Measurements from ENCODE around the gene LGALS9B.
"Not testable (repeated sequence)": the region's sequence is repeated elsewhere in the genome, so short reads cannot be mapped to it uniquely, and the experiment has no call there.

Gene LGALS9B

DNA sequence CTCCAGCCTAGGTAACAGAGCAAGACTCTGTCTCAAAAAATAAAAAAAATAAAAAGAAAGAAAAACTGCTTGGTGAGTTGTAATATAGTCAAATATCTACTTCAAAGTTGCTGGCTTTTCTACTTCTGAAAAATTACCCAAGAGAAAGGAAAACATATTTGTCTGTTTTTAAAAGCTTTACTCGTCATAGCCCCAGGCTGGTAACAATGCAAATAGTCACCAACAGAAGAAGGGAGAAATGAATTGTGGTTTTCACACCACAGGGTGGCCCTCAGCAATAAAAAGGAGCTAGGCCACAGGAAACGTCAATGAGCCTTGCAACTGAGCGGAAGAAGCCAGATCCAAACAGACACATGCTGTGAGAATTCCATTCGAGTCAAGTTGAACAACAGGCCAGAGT, 1.8 kb upstream of the LGALS9B start:
- H3K36me3 ChIP-seq (ENCODE audit: control insufficient read depth in 4 of 4, insufficient read depth in 4 of 4, low read length in 3 of 4); CTCF ChIA-PET; H3K27me3 ChIP-seq (replicated peaks in 2 of 5; ENCODE audit: control insufficient read depth in 4 of 5, insufficient read depth in 5 of 5, low read length in 4 of 5); POLR2A ChIA-PET; H3K27ac ChIP-seq (ENCODE audit: insufficient read depth in 1 of 2, low read depth in 1 of 2, low read length in 2 of 2, poor library complexity in 1 of 2, severe bottlenecking in 2 of 2); H3K4me3 ChIP-seq (ENCODE audit: control insufficient read depth in 1 of 7, extremely low read depth in 1 of 7, insufficient read depth in 4 of 7, low read depth in 2 of 7, low read length in 6 of 7); DNase-seq; H3K4me1 ChIP-seq (ENCODE audit: control extremely low read depth in 1 of 4, control insufficient read depth in 4 of 4, insufficient read depth in 4 of 4, low read length in 3 of 4); H3K9me3 ChIP-seq (ENCODE audit: control extremely low read depth in 1 of 5, control insufficient read depth in 4 of 5, insufficient read depth in 2 of 5, low read depth in 1 of 5, low read length in 4 of 5): not testable (repeated sequence)
- WGBS (ENCODE audit: insufficient coverage): no CpG with 5 or more reads among the region's 4 CpGs

DNA sequence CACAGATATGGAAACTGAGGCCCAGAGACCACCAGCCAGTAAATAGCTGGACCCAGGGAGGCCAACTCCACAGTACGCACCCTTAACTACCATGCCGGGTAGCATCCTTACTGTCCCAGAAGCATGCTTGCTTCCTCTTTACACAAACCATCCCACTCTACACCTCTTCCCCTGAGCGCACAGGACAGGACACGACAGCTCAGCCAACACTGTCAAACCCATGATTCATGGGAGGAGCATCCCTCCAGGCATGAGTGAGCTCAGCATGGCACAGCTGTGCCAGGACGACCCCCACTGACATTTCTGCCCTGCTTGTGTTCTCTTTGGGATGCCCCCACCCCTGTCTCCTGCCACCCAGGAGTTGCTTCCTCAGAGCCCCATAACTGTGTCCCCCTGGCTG, 340 bp downstream of the LGALS9B start:
- DNase-seq: peak; percentile 19 to 79 (median 71)
- H3K36me3 ChIP-seq (ENCODE audit: control insufficient read depth in 4 of 4, insufficient read depth in 4 of 4, low read length in 3 of 4); POLR2A ChIA-PET; H3K9me3 ChIP-seq (ENCODE audit: control extremely low read depth in 1 of 5, control insufficient read depth in 4 of 5, insufficient read depth in 2 of 5, low read depth in 1 of 5, low read length in 4 of 5); H3K27ac ChIP-seq (ENCODE audit: insufficient read depth in 1 of 2, low read depth in 1 of 2, low read length in 2 of 2, poor library complexity in 1 of 2, severe bottlenecking in 2 of 2); H3K4me1 ChIP-seq (ENCODE audit: control extremely low read depth in 1 of 4, control insufficient read depth in 4 of 4, insufficient read depth in 4 of 4, low read length in 3 of 4); CTCF ChIA-PET; H3K27me3 ChIP-seq (replicated peaks in 2 of 5; ENCODE audit: control insufficient read depth in 4 of 5, insufficient read depth in 5 of 5, low read length in 4 of 5): not testable (repeated sequence)
- peak overlapping the region in 1 of 7 experiments; percentile 25 for H3K4me3 ChIP-seq (ENCODE audit: control insufficient read depth in 1 of 7, extremely low read depth in 1 of 7, insufficient read depth in 4 of 7, low read depth in 2 of 7, low read length in 6 of 7)
- 17% methylated on average over 2 of the region's 5 CpGs for WGBS (ENCODE audit: insufficient coverage)

DNA sequence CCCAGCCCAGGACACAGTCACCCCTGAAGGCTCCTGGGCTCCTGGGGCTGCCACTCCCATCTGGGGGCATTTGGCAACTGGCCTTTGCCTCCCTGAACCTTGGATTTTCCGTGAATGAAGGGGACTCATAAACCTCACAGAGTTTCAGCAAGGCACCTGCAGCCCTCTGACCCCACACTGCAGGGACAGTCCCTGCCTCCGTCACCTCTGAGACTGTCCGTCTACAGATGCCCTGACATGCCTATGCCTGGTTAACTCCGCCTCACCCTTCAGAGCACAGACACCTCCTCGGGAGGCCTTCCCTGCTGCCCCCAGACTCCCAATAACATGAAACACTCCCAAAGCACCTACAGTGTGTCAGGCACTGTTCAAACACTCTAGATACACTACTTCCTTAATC, 786 bp downstream of the LGALS9B start:
- H3K4me3 ChIP-seq (ENCODE audit: control insufficient read depth in 1 of 7, extremely low read depth in 1 of 7, insufficient read depth in 4 of 7, low read depth in 2 of 7, low read length in 6 of 7); H3K4me1 ChIP-seq (ENCODE audit: control extremely low read depth in 1 of 4, control insufficient read depth in 4 of 4, insufficient read depth in 4 of 4, low read length in 3 of 4); CTCF ChIA-PET; POLR2A ChIA-PET; H3K27me3 ChIP-seq (replicated peaks in 2 of 5; ENCODE audit: control insufficient read depth in 4 of 5, insufficient read depth in 5 of 5, low read length in 4 of 5); H3K36me3 ChIP-seq (ENCODE audit: control insufficient read depth in 4 of 4, insufficient read depth in 4 of 4, low read length in 3 of 4); DNase-seq; H3K9me3 ChIP-seq (ENCODE audit: control extremely low read depth in 1 of 5, control insufficient read depth in 4 of 5, insufficient read depth in 2 of 5, low read depth in 1 of 5, low read length in 4 of 5); H3K27ac ChIP-seq (ENCODE audit: insufficient read depth in 1 of 2, low read depth in 1 of 2, low read length in 2 of 2, poor library complexity in 1 of 2, severe bottlenecking in 2 of 2): not testable (repeated sequence)
- no CpG with 5 or more reads among the region's 5 CpGs for WGBS (ENCODE audit: insufficient coverage)

DNA sequence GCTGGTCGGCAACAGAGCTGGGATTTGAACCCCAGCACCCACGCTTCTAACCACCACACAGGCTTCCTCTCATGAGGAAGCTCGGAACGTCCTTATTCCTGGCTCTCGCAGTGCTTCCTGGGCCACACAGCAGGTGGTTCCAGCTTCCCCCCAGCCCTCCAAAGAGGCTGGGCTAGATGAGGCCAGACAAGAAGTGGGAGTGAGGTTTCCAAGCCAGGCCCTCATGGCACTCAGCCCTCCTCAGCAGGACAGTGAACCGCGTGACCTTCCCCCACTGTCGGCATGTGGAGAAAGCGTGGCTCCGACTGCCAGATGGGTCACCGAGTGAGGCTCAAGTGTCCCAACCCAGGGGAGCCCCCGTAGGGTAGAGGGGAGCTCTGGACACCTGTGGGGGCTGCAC, 1.8 kb downstream of the LGALS9B start:
- POLR2A ChIA-PET; DNase-seq; H3K4me3 ChIP-seq (ENCODE audit: control insufficient read depth in 1 of 7, extremely low read depth in 1 of 7, insufficient read depth in 4 of 7, low read depth in 2 of 7, low read length in 6 of 7); H3K4me1 ChIP-seq (ENCODE audit: control extremely low read depth in 1 of 4, control insufficient read depth in 4 of 4, insufficient read depth in 4 of 4, low read length in 3 of 4); CTCF ChIA-PET; H3K9me3 ChIP-seq (ENCODE audit: control extremely low read depth in 1 of 5, control insufficient read depth in 4 of 5, insufficient read depth in 2 of 5, low read depth in 1 of 5, low read length in 4 of 5); H3K36me3 ChIP-seq (ENCODE audit: control insufficient read depth in 4 of 4, insufficient read depth in 4 of 4, low read length in 3 of 4); H3K27me3 ChIP-seq (replicated peaks in 2 of 5; ENCODE audit: control insufficient read depth in 4 of 5, insufficient read depth in 5 of 5, low read length in 4 of 5); H3K27ac ChIP-seq (ENCODE audit: insufficient read depth in 1 of 2, low read depth in 1 of 2, low read length in 2 of 2, poor library complexity in 1 of 2, severe bottlenecking in 2 of 2): not testable (repeated sequence)
- no CpG with 5 or more reads among the region's 12 CpGs for WGBS (ENCODE audit: insufficient coverage)

DNA sequence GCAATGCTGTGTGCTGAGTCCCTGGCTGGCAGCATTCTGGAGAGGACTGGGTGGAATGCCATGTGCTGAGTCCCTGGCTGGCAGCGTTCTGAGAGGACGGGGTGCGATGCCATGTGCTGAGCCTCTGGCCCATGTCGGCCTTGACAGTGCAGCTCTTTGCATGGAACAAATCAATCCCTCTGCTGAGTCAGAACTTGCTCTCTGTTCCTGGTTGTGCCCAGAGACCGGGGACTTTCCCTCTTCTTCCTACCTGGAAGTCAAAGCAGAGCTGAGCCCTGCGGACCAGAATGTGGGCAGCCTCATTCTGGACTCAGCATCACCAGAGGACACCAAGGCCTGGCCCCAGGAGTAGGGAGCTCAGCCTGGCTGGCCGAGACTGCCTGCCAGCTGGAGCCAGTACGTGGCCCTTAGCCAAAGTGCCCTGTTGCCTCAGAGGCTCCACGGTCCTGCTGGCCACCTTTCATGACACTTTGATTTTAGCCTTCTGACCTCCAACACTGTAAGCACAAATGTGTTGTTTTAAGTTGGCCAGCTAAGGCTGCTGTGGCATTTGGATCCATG, 2.4 kb downstream of the LGALS9B start:
- CTCF ChIA-PET; H3K27me3 ChIP-seq (replicated peaks in 2 of 5; ENCODE audit: control insufficient read depth in 4 of 5, insufficient read depth in 5 of 5, low read length in 4 of 5); H3K27ac ChIP-seq (ENCODE audit: insufficient read depth in 1 of 2, low read depth in 1 of 2, low read length in 2 of 2, poor library complexity in 1 of 2, severe bottlenecking in 2 of 2); H3K4me1 ChIP-seq (ENCODE audit: control extremely low read depth in 1 of 4, control insufficient read depth in 4 of 4, insufficient read depth in 4 of 4, low read length in 3 of 4); H3K4me3 ChIP-seq (ENCODE audit: control insufficient read depth in 1 of 7, extremely low read depth in 1 of 7, insufficient read depth in 4 of 7, low read depth in 2 of 7, low read length in 6 of 7); H3K36me3 ChIP-seq (ENCODE audit: control insufficient read depth in 4 of 4, insufficient read depth in 4 of 4, low read length in 3 of 4); H3K9me3 ChIP-seq (ENCODE audit: control extremely low read depth in 1 of 5, control insufficient read depth in 4 of 5, insufficient read depth in 2 of 5, low read depth in 1 of 5, low read length in 4 of 5); POLR2A ChIA-PET; DNase-seq: not testable (repeated sequence)
- WGBS (ENCODE audit: insufficient coverage): no CpG with 5 or more reads among the region's 9 CpGs

DNA sequence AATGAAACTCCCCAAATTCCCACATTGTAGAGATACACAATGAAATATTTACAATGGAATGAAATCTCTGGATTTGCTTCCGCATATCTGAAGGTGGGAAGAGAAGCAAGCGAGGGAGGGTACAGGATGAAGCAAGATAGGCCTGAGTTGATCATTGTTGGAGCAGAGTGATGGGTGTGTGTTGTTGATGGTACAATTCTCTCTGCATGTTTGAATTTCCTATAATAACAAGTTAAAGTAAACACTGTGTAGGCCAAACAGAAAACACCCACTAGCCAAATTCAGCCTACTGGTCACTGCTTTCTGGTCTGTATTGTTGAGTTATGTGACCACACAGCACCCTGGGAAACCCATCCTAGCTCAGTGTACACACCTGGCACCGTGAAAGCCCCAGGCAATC, 5.2 kb downstream of the LGALS9B start:
- DNase-seq; H3K36me3 ChIP-seq (ENCODE audit: control insufficient read depth in 4 of 4, insufficient read depth in 4 of 4, low read length in 3 of 4); POLR2A ChIA-PET; H3K4me3 ChIP-seq (ENCODE audit: control insufficient read depth in 1 of 7, extremely low read depth in 1 of 7, insufficient read depth in 4 of 7, low read depth in 2 of 7, low read length in 6 of 7); H3K9me3 ChIP-seq (ENCODE audit: control extremely low read depth in 1 of 5, control insufficient read depth in 4 of 5, insufficient read depth in 2 of 5, low read depth in 1 of 5, low read length in 4 of 5); H3K4me1 ChIP-seq (ENCODE audit: control extremely low read depth in 1 of 4, control insufficient read depth in 4 of 4, insufficient read depth in 4 of 4, low read length in 3 of 4); CTCF ChIA-PET; H3K27ac ChIP-seq (ENCODE audit: insufficient read depth in 1 of 2, low read depth in 1 of 2, low read length in 2 of 2, poor library complexity in 1 of 2, severe bottlenecking in 2 of 2); H3K27me3 ChIP-seq (replicated peaks in 2 of 5; ENCODE audit: control insufficient read depth in 4 of 5, insufficient read depth in 5 of 5, low read length in 4 of 5): not testable (repeated sequence)
- no CpG with 5 or more reads among the region's 3 CpGs for WGBS (ENCODE audit: insufficient coverage)

DNA sequence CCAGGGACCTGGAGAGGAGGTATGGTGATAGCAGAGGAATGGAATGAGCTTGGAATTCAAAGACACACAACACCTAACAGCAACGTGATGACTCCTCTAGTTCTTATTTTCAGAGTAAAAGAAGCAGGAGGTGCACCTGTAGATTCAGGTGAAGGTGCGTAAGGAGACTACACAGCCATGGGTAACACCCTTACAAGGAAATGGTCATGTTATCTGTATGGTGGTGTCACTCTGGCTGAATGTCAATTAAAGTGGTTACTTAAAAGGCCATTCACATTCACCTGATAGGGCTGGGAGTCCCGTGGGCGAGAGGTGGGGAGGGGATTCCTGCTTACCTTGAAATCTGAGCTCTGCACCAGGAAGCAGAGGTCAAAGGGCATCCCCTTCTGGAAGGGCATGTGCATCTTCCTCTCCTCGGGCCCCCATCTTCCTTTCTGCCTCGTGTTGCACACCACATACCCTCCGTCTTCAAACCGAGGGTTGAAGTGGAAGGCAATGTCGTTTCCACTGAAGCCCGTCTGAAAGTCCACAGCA, 9.4 kb downstream of the LGALS9B start:
- H3K4me1 ChIP-seq (ENCODE audit: control extremely low read depth in 1 of 4, control insufficient read depth in 4 of 4, insufficient read depth in 4 of 4, low read length in 3 of 4); H3K27ac ChIP-seq (ENCODE audit: insufficient read depth in 1 of 2, low read depth in 1 of 2, low read length in 2 of 2, poor library complexity in 1 of 2, severe bottlenecking in 2 of 2); H3K36me3 ChIP-seq (ENCODE audit: control insufficient read depth in 4 of 4, insufficient read depth in 4 of 4, low read length in 3 of 4); H3K9me3 ChIP-seq (ENCODE audit: control extremely low read depth in 1 of 5, control insufficient read depth in 4 of 5, insufficient read depth in 2 of 5, low read depth in 1 of 5, low read length in 4 of 5); H3K27me3 ChIP-seq (replicated peaks in 2 of 5; ENCODE audit: control insufficient read depth in 4 of 5, insufficient read depth in 5 of 5, low read length in 4 of 5); CTCF ChIA-PET; H3K4me3 ChIP-seq (ENCODE audit: control insufficient read depth in 1 of 7, extremely low read depth in 1 of 7, insufficient read depth in 4 of 7, low read depth in 2 of 7, low read length in 6 of 7); POLR2A ChIA-PET; DNase-seq: not testable (repeated sequence)
- no CpG with 5 or more reads among the region's 10 CpGs for WGBS (ENCODE audit: insufficient coverage)

Data from common myeloid progenitor, CD34-positive (primary cell).